ENCODE measurements around the gene LAD1. TPM values are rescaled to one million over a fixed set of nuclear protein-coding genes. Genes with fewer than 3 reads are reported as not detected.

Gene LAD1
- total RNA-seq, 1 donor from 2014 or later, result not detected

- Mint-ChIP-seq H3K36me3 (ENCODE audit: low read depth) (no peaks in the 10 kb centered on the region), H3K27ac (no peak overlapping the region), H3K4me1 (no peaks in the 10 kb centered on the region), H3K9me3 (no peaks in the 10 kb centered on the region), H3K4me3 (no peak overlapping the region), H3K27me3 (peaks cover 7% of the 10 kb centered on the region)
- intact Hi-C loops (cut with micrococcal nuclease), result no loop called here
- no peak for DNase-seq
Measured at GRCh38 chr1:201376107-201376463, 23.0 kb downstream of the LAD1 start.

DNA sequence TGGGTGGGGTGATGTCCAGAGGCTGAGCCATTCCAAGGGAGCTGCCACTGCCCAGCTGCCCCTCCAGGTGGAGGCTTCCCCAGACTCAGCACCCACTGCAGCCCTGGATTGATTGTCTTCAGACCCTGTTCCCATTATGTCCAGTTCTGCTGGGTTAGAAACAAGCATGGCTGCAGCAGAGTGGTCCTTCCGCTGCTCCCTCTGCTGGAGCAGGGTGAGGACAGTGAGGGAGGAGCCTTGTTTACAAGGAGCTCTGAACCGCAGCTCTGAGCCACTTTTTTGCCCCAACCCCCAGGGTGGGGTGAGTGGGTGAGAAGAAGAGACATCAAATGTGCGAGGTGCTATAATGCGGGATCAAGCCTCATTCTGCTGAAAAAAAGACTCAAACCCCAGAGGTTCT is 24.0 kb downstream of the LAD1 start:
- Mint-ChIP-seq H3K9me3 (no peaks in the 10 kb centered on the region), H3K4me1 (no peaks in the 10 kb centered on the region), H3K27ac (no peak overlapping the region), H3K27me3 (peaks cover 7% of the 10 kb centered on the region), H3K4me3 (no peak overlapping the region), H3K36me3 (ENCODE audit: low read depth) (no peaks in the 10 kb centered on the region)
- no peak for DNase-seq
- intact Hi-C loops (cut with micrococcal nuclease), result no loop called here

DNA sequence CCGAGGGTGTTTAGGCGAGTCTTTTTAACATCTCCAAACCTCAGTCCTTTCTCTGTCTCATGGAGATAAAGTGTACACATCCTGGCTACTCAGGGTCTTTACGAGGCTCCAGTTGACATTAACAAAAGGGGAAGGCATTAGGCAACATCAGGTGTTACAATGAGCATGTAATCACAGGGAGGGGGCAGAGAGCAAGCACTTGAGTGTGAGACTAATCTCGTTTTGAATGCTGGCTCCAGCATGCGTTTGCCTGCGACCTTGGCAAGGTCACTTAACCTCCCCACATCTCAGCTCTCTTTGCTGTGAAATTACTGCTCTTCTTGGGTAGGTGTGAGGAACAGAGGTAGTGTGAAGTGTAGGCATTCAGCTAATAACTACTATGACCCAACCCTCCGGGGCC is 24.8 kb downstream of the LAD1 start:
- no peaks in the 10 kb centered on the region for H3K4me1 Mint-ChIP-seq
- intact Hi-C loops (cut with micrococcal nuclease), result no loop called here
- H3K27me3 Mint-ChIP-seq, result peaks cover 7% of the 10 kb centered on the region
- H3K27ac Mint-ChIP-seq, result no peak overlapping the region
- no peaks in the 10 kb centered on the region for H3K36me3 Mint-ChIP-seq (ENCODE audit: low read depth)
- no peaks in the 10 kb centered on the region for H3K9me3 Mint-ChIP-seq
- DNase-seq, result no peak
- H3K4me3 Mint-ChIP-seq, result no peak overlapping the region

DNA sequence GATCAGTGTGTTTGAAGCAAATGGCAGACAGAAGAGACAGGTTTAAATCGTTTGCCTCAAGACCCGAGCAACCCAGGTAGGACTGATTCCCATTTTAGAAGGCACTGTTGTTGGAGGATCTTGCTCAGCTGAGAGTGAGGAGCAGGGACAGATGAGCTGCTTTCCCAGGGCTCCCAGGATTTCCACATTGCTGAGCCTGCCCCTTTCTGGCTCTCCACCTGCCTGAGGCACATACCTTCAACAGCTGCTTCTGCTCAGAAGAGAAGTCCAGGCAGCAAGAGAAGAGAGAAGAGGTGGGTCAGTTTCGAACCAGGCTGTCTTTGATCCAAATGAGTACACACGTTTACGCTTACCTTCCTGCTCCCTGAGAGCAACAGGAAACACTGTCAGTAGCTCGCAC is 27.3 kb downstream of the LAD1 start:
- H3K27ac Mint-ChIP-seq, result no peak overlapping the region
- no peaks in the 10 kb centered on the region for H3K36me3 Mint-ChIP-seq (ENCODE audit: low read depth)
- no peak for DNase-seq
- H3K9me3 Mint-ChIP-seq, result no peaks in the 10 kb centered on the region
- peaks cover 7% of the 10 kb centered on the region for H3K27me3 Mint-ChIP-seq
- H3K4me3 Mint-ChIP-seq, result no peak overlapping the region
- intact Hi-C loops (cut with micrococcal nuclease), result no loop called here
- H3K4me1 Mint-ChIP-seq, result no peaks in the 10 kb centered on the region

DNA sequence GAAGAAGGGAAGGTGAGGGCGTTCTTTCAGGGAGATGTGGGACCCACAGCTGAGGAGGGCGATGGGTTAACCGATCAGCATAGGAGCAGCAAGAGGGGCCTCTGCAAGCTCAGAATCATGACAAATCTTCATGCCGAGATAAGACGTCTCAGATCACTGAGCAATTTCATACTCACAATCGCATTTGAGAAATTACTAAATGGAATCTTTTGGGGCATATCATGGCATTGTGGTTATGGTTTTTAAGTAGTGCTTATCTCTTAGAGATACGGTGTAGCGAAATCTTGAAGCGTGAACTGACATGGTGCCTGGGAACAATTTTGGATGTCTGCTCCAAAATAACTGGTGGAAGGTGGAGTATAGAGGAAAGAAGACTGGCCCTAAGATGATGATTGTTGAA is 27.8 kb downstream of the LAD1 start:
- Mint-ChIP-seq H3K27me3 (peaks cover 6% of the 10 kb centered on the region), H3K36me3 (ENCODE audit: low read depth) (no peaks in the 10 kb centered on the region), H3K4me1 (no peaks in the 10 kb centered on the region), H3K27ac (no peak overlapping the region), H3K4me3 (no peak overlapping the region), H3K9me3 (no peaks in the 10 kb centered on the region)
- intact Hi-C loops (cut with micrococcal nuclease), result no loop called here
- no peak for DNase-seq

DNA sequence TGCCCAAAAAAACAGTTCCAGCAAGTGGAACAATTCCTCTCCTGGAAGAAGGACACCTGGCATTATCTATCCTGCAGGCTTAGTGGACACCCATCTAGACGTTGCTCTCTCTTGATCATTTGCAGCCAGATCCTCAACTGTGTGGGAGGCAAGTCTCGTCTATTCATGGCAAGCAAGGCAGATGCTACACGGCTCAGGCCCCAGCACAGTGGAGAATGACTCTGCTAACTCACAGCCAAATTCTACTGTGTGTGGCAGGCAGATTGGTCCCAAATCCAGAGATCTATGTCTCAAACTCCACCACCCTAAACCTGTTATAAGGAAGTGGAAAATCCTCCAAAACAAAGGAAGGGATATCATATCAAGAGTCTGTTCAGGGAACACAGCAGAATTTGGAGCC is 28.6 kb downstream of the LAD1 start:
- Mint-ChIP-seq H3K4me1 (no peaks in the 10 kb centered on the region), H3K9me3 (no peaks in the 10 kb centered on the region), H3K36me3 (ENCODE audit: low read depth) (no peaks in the 10 kb centered on the region), H3K4me3 (no peak overlapping the region), H3K27ac (no peak overlapping the region), H3K27me3 (peaks cover 5% of the 10 kb centered on the region)
- intact Hi-C loops (cut with micrococcal nuclease), result no loop called here
- no peak for DNase-seq

DNA sequence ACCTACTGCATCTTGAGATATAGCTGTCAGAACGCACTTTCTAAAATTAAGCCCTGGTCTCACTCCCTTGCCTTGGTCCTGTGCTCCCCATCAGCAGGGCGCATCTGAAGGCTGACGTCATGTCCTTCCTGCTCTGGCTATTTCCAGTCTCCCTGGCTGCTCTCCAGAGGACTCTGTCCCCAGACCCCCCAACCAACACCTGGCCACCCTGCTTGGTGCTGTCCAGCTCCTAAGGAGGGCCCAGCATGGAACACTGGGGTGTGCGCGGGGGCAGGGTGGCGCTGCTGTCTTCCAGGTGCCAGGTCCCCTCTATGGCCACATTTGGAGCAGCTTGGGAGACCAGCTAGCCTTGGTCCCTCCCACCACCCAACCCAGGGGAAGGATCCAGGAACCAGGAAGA is 29.9 kb downstream of the LAD1 start:
- Mint-ChIP-seq H3K36me3 (ENCODE audit: low read depth) (no peaks in the 10 kb centered on the region), H3K27me3 (peaks cover 4% of the 10 kb centered on the region), H3K4me3 (no peak overlapping the region), H3K27ac (no peak overlapping the region), H3K4me1 (no peaks in the 10 kb centered on the region), H3K9me3 (no peaks in the 10 kb centered on the region)
- intact Hi-C loops (cut with micrococcal nuclease), result no loop called here
- no peak for DNase-seq

- Mint-ChIP-seq H3K4me3 (no peak overlapping the region), H3K4me1 (no peaks in the 10 kb centered on the region), H3K36me3 (ENCODE audit: low read depth) (no peaks in the 10 kb centered on the region), H3K27ac (no peak overlapping the region), H3K9me3 (no peaks in the 10 kb centered on the region), H3K27me3 (no peaks in the 10 kb centered on the region)
- intact Hi-C loops (cut with micrococcal nuclease), result no loop called here
- no peak for DNase-seq
Measured at GRCh38 chr1:201366696-201367095, 32.4 kb downstream of the LAD1 start.

DNA sequence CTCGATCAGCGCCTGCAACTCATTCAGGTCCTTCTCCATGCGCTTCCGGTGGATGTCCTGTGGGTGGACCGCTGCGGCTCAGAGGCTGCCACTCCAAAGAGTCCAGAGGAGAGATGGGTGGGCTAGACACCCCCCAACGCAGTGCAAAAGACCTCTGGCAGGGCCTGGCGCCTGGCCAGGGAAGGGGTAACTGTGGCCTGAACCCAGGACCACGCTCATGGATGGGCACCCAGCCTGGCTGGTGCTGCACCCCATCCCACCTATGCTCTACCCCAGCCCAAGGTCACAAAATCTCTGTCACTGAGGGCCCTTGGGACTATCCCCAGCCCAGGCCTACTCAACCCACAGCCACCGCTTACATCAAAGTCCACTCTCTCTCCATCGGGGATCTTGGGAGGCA is 33.9 kb downstream of the LAD1 start:
- Mint-ChIP-seq H3K4me3 (no peak overlapping the region), H3K27ac (no peak overlapping the region), H3K9me3 (no peaks in the 10 kb centered on the region), H3K27me3 (no peaks in the 10 kb centered on the region), H3K36me3 (ENCODE audit: low read depth) (no peaks in the 10 kb centered on the region), H3K4me1 (no peaks in the 10 kb centered on the region)
- intact Hi-C loops (cut with micrococcal nuclease), result no loop called here
- no peak for DNase-seq

DNA sequence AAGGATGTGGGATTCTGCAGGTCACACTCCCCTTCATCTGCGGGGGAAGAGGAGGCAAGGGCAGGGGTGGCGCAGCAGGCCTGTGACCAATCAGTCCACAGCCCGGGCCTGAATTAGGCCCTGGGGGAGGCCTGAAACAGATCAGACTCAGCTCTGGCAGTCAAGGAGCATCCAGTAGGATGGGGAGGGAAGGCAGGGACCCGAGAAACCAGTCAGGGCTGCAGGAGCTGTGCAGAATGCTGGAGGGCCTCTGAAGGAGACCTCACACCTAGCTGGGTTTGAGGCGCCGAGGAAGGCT is 34.4 kb downstream of the LAD1 start:
- no peak overlapping the region for H3K27ac Mint-ChIP-seq
- H3K36me3 Mint-ChIP-seq (ENCODE audit: low read depth), result no peaks in the 10 kb centered on the region
- intact Hi-C loops (cut with micrococcal nuclease), result no loop called here
- no peaks in the 10 kb centered on the region for H3K9me3 Mint-ChIP-seq
- no peak overlapping the region for H3K4me3 Mint-ChIP-seq
- DNase-seq, result no peak
- no peaks in the 10 kb centered on the region for H3K27me3 Mint-ChIP-seq
- H3K4me1 Mint-ChIP-seq, result no peaks in the 10 kb centered on the region

DNA sequence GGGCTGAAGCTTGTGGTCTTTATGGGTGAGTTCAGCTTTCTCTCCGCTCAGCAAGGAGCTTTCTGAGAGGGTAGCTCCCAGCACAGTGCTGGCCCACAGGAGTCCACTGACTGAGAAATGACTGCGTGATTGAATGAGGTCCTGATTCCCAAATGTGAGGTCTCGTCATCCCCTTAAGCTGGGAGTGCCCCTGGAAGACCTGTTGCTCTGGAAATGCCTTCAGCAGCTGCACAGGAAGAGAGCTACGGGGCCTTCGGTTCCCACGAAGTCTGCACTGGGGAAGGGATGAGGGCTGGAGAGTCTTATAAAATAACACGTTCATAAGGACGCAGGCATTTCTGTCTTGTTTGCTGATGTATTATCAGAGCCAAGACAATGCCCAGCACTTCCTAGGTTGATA is 35.7 kb downstream of the LAD1 start:
- no peak for DNase-seq
- Mint-ChIP-seq H3K36me3 (ENCODE audit: low read depth) (no peaks in the 10 kb centered on the region), H3K9me3 (no peaks in the 10 kb centered on the region), H3K27ac (no peak overlapping the region), H3K4me1 (no peaks in the 10 kb centered on the region), H3K27me3 (no peaks in the 10 kb centered on the region), H3K4me3 (no peak overlapping the region)
- intact Hi-C loops (cut with micrococcal nuclease), result no loop called here

GRCh38 chr1:201362906-201363305 is 36.2 kb downstream of the LAD1 start:
- intact Hi-C loops (cut with micrococcal nuclease), result no loop called here
- Mint-ChIP-seq H3K9me3 (no peaks in the 10 kb centered on the region), H3K4me1 (no peaks in the 10 kb centered on the region), H3K27ac (no peak overlapping the region), H3K27me3 (no peaks in the 10 kb centered on the region), H3K4me3 (no peak overlapping the region), H3K36me3 (ENCODE audit: low read depth) (no peaks in the 10 kb centered on the region)
- DNase-seq, result no peak

DNA sequence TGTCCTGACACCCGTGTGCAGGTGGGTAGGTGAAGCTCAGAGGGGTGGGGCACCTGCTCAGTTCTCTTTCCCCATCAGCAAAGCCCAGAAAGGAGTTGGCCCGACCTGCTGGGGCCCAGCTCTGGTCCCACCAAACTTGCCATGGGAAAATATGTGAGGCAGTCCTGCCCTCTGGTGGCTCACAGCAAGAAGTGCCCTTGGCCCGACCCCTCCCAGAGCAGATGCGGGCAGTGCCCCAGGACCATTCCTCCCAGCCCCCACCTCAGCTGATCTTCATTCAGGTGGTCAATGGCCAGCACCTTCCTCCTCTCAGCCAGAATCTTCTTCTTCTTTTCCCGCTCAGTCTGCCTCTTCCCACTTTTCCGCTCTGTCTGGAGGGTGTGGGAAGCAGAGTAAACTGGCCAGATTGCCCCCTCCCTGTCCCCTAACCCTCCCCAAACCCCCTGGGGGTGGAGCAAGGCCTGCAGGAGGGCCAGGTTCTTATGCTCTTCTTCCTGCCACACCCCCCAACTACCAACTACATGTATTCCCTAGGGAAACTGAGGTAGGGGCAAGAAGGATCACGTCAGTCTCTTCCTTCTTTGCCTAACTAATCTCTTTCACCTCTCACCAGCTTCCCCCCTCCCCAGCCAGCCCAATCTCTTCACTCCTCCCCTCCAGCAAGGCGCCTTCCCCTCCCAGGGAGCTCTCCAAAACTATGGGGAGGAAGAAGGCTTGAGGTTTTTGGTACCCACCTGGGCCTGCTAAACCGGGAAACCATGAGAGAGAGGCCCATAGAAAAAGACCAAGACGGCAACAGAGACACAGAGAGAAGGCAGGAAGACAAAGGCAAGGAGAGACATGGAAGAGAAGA is 37.2 kb downstream of the LAD1 start:
- H3K27ac Mint-ChIP-seq, result no peak overlapping the region
- no peak overlapping the region for H3K4me3 Mint-ChIP-seq
- H3K27me3 Mint-ChIP-seq, result no peaks in the 10 kb centered on the region
- H3K36me3 Mint-ChIP-seq (ENCODE audit: low read depth), result no peaks in the 10 kb centered on the region
- peak; percentile 65 for DNase-seq
- H3K4me1 Mint-ChIP-seq, result no peaks in the 10 kb centered on the region
- intact Hi-C loops (cut with micrococcal nuclease), result loop anchor here (1.0 kb wide), 1 partner anchor 108 kb away; no protein-coding TSS in a partner anchor
- H3K9me3 Mint-ChIP-seq, result no peaks in the 10 kb centered on the region

DNA sequence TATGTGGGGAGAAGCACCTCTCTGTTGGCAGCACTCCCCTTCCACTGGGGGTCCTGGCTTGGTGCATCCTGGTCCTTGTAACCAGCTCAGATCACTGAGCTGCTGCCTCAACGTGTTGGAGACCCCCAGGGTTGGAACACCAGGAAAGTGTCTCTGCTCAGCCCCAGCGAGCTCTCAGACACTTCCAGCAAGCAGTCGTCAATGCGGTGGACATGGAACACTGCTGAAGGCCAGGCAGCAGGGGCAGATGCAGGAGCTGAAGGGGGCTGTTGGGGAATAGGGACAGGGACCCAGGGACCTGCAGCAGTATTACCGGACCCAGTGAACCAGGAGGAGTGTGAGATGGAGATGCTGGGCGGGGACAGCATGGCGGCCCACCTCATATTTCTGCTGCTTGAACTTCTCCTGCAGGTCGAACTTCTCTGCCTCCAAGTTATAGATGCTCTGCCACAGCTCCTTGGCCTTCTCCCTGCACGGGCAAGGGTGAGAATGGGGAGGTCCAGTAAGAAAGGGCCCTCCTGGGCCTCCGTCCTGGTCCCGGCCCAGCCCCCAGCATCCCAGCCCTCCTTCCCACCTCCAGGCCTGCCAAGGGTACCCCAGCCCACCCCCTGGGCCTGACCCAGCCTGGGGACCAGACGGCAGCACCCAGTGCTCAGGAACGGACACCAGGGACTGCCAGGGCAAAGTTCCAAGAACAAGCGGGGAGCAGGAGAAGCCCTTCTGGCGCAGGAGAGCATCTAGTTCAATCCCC is 38.0 kb downstream of the LAD1 start:
- H3K36me3 Mint-ChIP-seq (ENCODE audit: low read depth), result no peaks in the 10 kb centered on the region
- intact Hi-C loops (cut with micrococcal nuclease), result loop anchor here (1.0 kb wide), 1 partner anchor 107 kb away; no protein-coding TSS in a partner anchor
- DNase-seq, result no peak
- H3K27ac Mint-ChIP-seq, result no peak overlapping the region
- no peaks in the 10 kb centered on the region for H3K9me3 Mint-ChIP-seq
- no peak overlapping the region for H3K4me3 Mint-ChIP-seq
- H3K4me1 Mint-ChIP-seq, result no peaks in the 10 kb centered on the region
- no peaks in the 10 kb centered on the region for H3K27me3 Mint-ChIP-seq

- Mint-ChIP-seq H3K9me3 (no peaks in the 10 kb centered on the region), H3K27ac (no peak overlapping the region), H3K4me1 (no peaks in the 10 kb centered on the region), H3K36me3 (ENCODE audit: low read depth) (no peaks in the 10 kb centered on the region), H3K4me3 (no peak overlapping the region), H3K27me3 (no peaks in the 10 kb centered on the region)
- DNase-seq, result no peak
- intact Hi-C loops (cut with micrococcal nuclease), result no loop called here
Measured at GRCh38 chr1:201360486-201360885, 38.6 kb downstream of the LAD1 start.
